Progenitor cell of endocrine pancreas (in vitro differentiated cells): ENCODE results near the gene KPNA4. TPM values are rescaled to one million over a fixed set of nuclear protein-coding genes. Genes with fewer than 3 reads are reported as not detected.

Experiments used
- DNase-seq: peaks from one replicate; pipeline ENCODE4 v3.0.0; 2021; ENCODE audit warnings: low spot score; ENCODE audit not compliant: unreplicated experiment
- H3K27ac Mint-ChIP-seq: 2 replicates; pipeline ENCODE4 v1.8.0; 2021; ENCODE audit warnings: mild to moderate bottlenecking, moderate library complexity, mixed read lengths
- H3K27me3 Mint-ChIP-seq: 2 replicates; pipeline ENCODE4 v1.8.0; 2021; ENCODE audit warnings: mixed read lengths
- H3K36me3 Mint-ChIP-seq: 2 replicates; pipeline ENCODE4 v1.8.0; 2022; ENCODE audit warnings: mixed read lengths; ENCODE audit not compliant: insufficient read depth
- H3K4me1 Mint-ChIP-seq: 2 replicates; pipeline ENCODE4 v1.8.0; 2021; ENCODE audit warnings: low read depth, mixed read lengths
- H3K4me3 Mint-ChIP-seq: 2 replicates; pipeline ENCODE4 v1.8.0; 2021; ENCODE audit warnings: low read depth, mild to moderate bottlenecking, moderate library complexity, mixed read lengths
- H3K9me3 Mint-ChIP-seq: 2 replicates; pipeline ENCODE4 v1.8.0; 2021; ENCODE audit warnings: low read depth, mixed read lengths
- total RNA-seq: library from RNA; stranded (reverse); gene quantifications from 2 replicates; pipeline ENCODE4 v1.2.1, GENCODE V29; 2021
- TF ChIP-seq, protein P1 (sequence below): fragments of 200-600 bp; sonication (generic); IDR thresholded peaks from one replicate; pipeline ENCODE4 v1.5.0; 2021; ENCODE audit warnings: antibody characterized with exemption, mild to moderate bottlenecking; ENCODE audit not compliant: unreplicated experiment

KPNA4 gene
- total RNA-seq, 1 donor from 2014 or later: 59.1 TPM

DNA sequence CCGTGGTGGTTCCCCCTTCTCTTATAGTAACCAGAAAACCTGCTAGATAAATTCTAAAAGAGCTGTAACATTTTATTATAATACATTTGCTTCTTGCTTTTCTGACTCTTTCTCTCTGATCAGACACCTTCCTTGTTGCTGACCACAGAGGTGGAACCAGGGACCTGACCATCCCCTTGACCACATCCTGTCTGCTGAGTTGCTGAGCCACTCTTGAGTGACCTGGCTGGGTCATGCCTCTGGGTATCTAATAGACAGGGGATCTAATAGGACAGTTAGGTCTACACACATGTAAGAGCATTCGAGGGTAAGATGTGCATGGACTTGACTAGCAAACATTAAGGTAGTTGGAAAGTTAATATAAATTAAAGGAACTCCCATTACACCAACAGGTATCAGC is 93.0 kb downstream of the KPNA4 start:
- H3K4me3 Mint-ChIP-seq: no peak overlapping the region
- no peak for DNase-seq
- peaks cover 11% of the 10 kb centered on the region for H3K9me3 Mint-ChIP-seq

GRCh38 chr3:160471892-160472291 is 93.5 kb downstream of the KPNA4 start:
- no peaks in the 10 kb centered on the region for H3K36me3 Mint-ChIP-seq
- no peak overlapping the region for H3K4me3 Mint-ChIP-seq
- H3K9me3 Mint-ChIP-seq: peaks cover 11% of the 10 kb centered on the region
- H3K4me1 Mint-ChIP-seq: no peaks in the 10 kb centered on the region
- DNase-seq: no peak
- no peak overlapping the region for H3K27ac Mint-ChIP-seq
- TF ChIP-seq, protein P1, sequence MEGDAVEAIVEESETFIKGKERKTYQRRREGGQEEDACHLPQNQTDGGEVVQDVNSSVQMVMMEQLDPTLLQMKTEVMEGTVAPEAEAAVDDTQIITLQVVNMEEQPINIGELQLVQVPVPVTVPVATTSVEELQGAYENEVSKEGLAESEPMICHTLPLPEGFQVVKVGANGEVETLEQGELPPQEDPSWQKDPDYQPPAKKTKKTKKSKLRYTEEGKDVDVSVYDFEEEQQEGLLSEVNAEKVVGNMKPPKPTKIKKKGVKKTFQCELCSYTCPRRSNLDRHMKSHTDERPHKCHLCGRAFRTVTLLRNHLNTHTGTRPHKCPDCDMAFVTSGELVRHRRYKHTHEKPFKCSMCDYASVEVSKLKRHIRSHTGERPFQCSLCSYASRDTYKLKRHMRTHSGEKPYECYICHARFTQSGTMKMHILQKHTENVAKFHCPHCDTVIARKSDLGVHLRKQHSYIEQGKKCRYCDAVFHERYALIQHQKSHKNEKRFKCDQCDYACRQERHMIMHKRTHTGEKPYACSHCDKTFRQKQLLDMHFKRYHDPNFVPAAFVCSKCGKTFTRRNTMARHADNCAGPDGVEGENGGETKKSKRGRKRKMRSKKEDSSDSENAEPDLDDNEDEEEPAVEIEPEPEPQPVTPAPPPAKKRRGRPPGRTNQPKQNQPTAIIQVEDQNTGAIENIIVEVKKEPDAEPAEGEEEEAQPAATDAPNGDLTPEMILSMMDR: no peak
- H3K27me3 Mint-ChIP-seq: no peaks in the 10 kb centered on the region

More for the DNA sequence above, 93.0 kb downstream of the KPNA4 start:
- no peaks in the 10 kb centered on the region for H3K27me3 Mint-ChIP-seq
- no peaks in the 10 kb centered on the region for H3K36me3 Mint-ChIP-seq
- no peaks in the 10 kb centered on the region for H3K4me1 Mint-ChIP-seq
- no peak overlapping the region for H3K27ac Mint-ChIP-seq
- TF ChIP-seq, protein P1: no peak

GRCh38 chr3:160470181-160470580 is 95.2 kb downstream of the KPNA4 start:
- Mint-ChIP-seq H3K4me1 (no peaks in the 10 kb centered on the region), H3K9me3 (peaks cover 11% of the 10 kb centered on the region), H3K27me3 (no peaks in the 10 kb centered on the region), H3K36me3 (no peaks in the 10 kb centered on the region), H3K27ac (no peak overlapping the region), H3K4me3 (no peak overlapping the region)
- TF ChIP-seq, protein P1: no peak
- no peak for DNase-seq

DNA sequence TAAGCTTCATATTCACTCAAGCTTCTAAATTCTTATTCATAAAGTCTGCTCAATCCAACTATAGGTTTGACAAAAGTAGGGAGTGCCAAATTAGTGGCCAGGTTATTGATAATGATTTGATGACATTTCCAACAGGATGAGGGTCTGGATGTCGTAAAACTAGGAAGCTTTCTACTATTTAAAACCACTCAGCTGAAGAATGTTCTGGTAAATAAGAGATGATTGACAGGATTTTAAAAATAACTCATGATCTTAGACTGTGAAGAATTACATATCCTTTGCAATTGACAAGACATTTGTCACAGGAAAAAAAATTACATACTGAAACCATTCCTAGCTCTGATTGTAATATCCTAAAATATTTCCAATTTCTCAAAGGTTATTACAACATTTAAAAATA is 100.4 kb downstream of the KPNA4 start:
- Mint-ChIP-seq H3K4me1 (no peaks in the 10 kb centered on the region), H3K27me3 (no peaks in the 10 kb centered on the region), H3K9me3 (peaks cover 6% of the 10 kb centered on the region), H3K27ac (no peak overlapping the region), H3K4me3 (no peak overlapping the region), H3K36me3 (no peaks in the 10 kb centered on the region)
- no peak for DNase-seq
- TF ChIP-seq, protein P1: no peak

GRCh38 chr3:160464321-160464720 is 101.0 kb downstream of the KPNA4 start:
- Mint-ChIP-seq H3K27ac (no peak overlapping the region), H3K4me3 (no peak overlapping the region), H3K4me1 (no peaks in the 10 kb centered on the region), H3K27me3 (no peaks in the 10 kb centered on the region), H3K36me3 (no peaks in the 10 kb centered on the region), H3K9me3 (peaks cover 3% of the 10 kb centered on the region)
- TF ChIP-seq, protein P1: no peak
- no peak for DNase-seq
